ENCODE measurements around the gene PGAP1. TPM values are rescaled to one million over a fixed set of nuclear protein-coding genes. Genes with fewer than 3 reads are reported as not detected.

Gene PGAP1
- total RNA-seq, 4 donors from 2014 or later: 6.5 to 15.6 (median 9.2) TPM

DNA sequence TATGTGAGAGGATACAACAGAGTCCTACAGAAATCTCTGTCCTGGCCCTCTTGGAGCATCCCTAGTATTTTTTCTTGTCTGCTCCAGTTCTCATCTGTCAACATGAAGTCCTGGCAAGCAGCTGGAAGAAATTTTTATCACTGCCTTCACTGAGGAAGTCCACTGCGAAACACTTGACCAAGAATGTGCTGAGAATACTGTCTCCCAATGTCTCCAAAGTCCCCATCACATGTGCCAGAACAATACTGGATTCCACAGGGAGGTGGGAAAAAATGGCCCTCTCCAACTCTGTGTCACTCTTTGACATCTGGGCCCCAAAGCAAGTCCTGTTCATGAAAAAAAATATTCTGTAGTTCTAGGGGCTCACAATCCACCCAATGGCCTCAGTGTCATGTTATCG, 32.8 kb upstream of the PGAP1 start:
- H3K4me1 ChIP-seq: peaks cover 0 to 5% (median 0%) of the 10 kb centered on the region in 3 donors
- TF ChIP-seq POLR2A (IDR thresholded peaks at IDR 0.05) (no peak), CTCF (IDR thresholded peaks at IDR 0.05) (no peak)
- DNase-seq: no peak
- intact Hi-C loops (cut with DNase I): no loop called here
- no peaks in the 10 kb centered on the region for H3K9me3 ChIP-seq
- H3K4me3 ChIP-seq: no peak overlapping the region
- no peaks in the 10 kb centered on the region for H3K36me3 ChIP-seq
- H3K27me3 ChIP-seq: no peaks in the 10 kb centered on the region
- WGBS, 2 donors: 75 to 88% methylated on average over 2 of the region's 2 CpGs
- no peak overlapping the region for H3K27ac ChIP-seq

DNA sequence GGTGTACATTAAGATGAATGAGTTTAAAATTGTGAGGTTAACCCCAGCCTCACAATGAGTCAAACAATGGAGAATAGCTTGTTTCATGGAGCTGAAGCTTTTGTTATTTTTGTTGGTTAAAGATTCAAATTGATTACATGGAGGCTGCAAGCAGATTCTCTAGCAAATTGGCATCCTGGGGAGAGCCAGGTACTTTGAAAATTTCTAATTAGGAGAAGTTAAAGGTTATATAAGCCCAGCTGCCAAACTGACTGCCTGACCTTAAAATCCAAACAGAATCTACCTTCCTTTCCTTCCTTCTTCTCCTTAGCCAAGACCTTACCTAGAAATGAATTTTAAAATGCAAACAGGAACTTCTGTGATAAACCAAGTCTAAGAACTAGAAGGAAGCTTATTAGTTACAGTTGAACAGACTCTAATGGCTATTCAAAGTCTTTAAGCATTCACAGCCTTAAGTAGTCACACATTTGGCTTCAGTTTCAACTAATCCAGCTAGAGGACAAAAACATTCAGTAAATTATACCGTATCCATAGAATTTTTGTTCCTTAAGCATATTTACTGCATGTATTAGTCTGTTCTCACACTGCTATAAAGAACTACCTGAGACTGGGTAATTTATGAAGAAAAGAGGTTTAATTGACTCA, 31.5 kb upstream of the PGAP1 start:
- Histone ChIP-seq H3K27me3 (no peaks in the 10 kb centered on the region), H3K27ac (no peak overlapping the region), H3K9me3 (no peaks in the 10 kb centered on the region), H3K36me3 (no peaks in the 10 kb centered on the region), H3K4me1 (peaks cover 0 to 5% (median 0%) of the 10 kb centered on the region in 3 donors), H3K4me3 (no peak overlapping the region)
- no peak for DNase-seq
- 53 to 77% methylated on average over 1 of the region's 1 CpG for WGBS, 2 donors
- TF ChIP-seq CTCF (IDR thresholded peaks at IDR 0.05) (no peak), POLR2A (IDR thresholded peaks at IDR 0.05) (no peak)
- intact Hi-C loops (cut with DNase I): no loop called here

DNA sequence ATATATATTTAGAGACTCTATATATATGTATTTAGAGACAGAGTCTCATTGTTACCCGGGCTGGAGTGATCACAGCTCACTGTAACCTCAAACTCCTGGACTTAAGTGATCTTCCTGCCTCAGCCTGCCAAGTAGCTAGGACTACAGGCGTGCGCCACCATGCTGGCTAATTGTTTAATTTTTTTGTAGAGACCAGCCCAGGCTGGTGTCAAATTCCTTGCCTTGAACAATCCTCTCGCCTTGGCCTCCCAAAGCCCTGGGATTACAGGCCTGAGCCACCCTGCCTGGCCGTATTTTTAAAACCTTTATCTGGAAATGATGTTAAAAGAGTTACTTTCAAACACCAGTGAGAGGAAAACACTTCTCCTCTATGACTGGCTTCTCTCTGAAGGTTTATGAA, 30.9 kb upstream of the PGAP1 start:
- peaks cover 0 to 5% (median 0%) of the 10 kb centered on the region in 3 donors for H3K4me1 ChIP-seq
- DNase-seq: no peak
- WGBS, 2 donors: 67 to 82% methylated on average over 5 of the region's 5 CpGs
- H3K27me3 ChIP-seq: no peaks in the 10 kb centered on the region
- intact Hi-C loops (cut with DNase I): no loop called here
- H3K9me3 ChIP-seq: no peaks in the 10 kb centered on the region
- no peaks in the 10 kb centered on the region for H3K36me3 ChIP-seq
- H3K27ac ChIP-seq: no peak overlapping the region
- H3K4me3 ChIP-seq: no peak overlapping the region
- no peak for TF ChIP-seq CTCF (IDR thresholded peaks at IDR 0.05)
- no peak for TF ChIP-seq POLR2A (IDR thresholded peaks at IDR 0.05)

GRCh38 chr2:196956069-196956468, 29.6 kb upstream of the PGAP1 start:
- H3K27me3 ChIP-seq: no peaks in the 10 kb centered on the region
- peaks cover 0 to 5% (median 0%) of the 10 kb centered on the region in 3 donors for H3K4me1 ChIP-seq
- H3K27ac ChIP-seq: no peak overlapping the region
- intact Hi-C loops (cut with DNase I): no loop called here
- no peaks in the 10 kb centered on the region for H3K9me3 ChIP-seq
- WGBS, 2 donors: 72 to 77% methylated on average over 5 of the region's 6 CpGs
- TF ChIP-seq CTCF (IDR thresholded peaks at IDR 0.05): no peak
- TF ChIP-seq POLR2A (IDR thresholded peaks at IDR 0.05): no peak
- DNase-seq: no peak
- no peaks in the 10 kb centered on the region for H3K36me3 ChIP-seq
- no peak overlapping the region for H3K4me3 ChIP-seq

DNA sequence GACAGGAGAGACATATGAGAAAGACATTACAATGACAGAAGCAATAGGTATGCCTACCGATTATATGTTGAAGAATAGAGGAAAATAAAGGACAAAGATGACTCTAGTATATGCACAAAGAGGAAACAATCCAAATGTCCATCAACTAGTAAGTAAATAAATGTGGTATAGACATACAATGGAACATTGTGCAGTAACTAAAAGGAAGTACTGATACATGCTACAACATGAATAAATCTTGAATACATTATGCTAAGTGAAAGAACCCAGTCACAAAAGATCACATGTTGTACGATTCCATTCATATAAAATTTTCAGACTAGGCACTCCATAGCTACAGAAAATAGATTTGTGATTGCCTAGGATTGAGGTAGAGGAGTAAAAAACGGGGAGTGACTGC, 28.5 kb upstream of the PGAP1 start:
- no peak overlapping the region for H3K4me3 ChIP-seq
- peaks cover 0 to 5% (median 0%) of the 10 kb centered on the region in 3 donors for H3K4me1 ChIP-seq
- no peaks in the 10 kb centered on the region for H3K9me3 ChIP-seq
- WGBS, 2 donors: 31 to 56% methylated on average over 2 to 3 of the region's 3 CpGs
- intact Hi-C loops (cut with DNase I): no loop called here
- DNase-seq: no peak
- TF ChIP-seq POLR2A (IDR thresholded peaks at IDR 0.05) (no peak), CTCF (IDR thresholded peaks at IDR 0.05) (no peak)
- no peaks in the 10 kb centered on the region for H3K27me3 ChIP-seq
- H3K27ac ChIP-seq: peak overlapping the region in 1 of 4 donors; percentile 1
- H3K36me3 ChIP-seq: no peaks in the 10 kb centered on the region
